Liver (tissue), 9 donors: ENCODE data around the gene SLAIN2. TPM values are rescaled to one million over a fixed set of nuclear protein-coding genes. Genes with fewer than 3 reads are reported as not detected.

ENCODE experiments used
- DNase-seq: peaks from one replicate; pipeline ENCODE4 v3.0.0-alpha.2; 2017; ENCODE audit warnings: low spot score
- H3K27ac ChIP-seq, 2 donors: one replicate each; pipeline ENCODE4 v1.7.0; 2013; ENCODE audit warnings: inconsistent platforms in 2 of 2, low read length in 2 of 2, control low read depth in 1 of 2, low read depth in 1 of 2, mild to moderate bottlenecking in 1 of 2
- H3K27me3 ChIP-seq, 4 donors: one replicate each; pipeline versions ENCODE4 v1.6.1 to v1.7.0; 2013; ENCODE audit warnings: low read length in 3 of 4, inconsistent platforms in 1 of 4, mild to moderate bottlenecking in 1 of 4, moderate library complexity in 1 of 4; ENCODE audit not compliant: control insufficient read depth in 4 of 4, insufficient read depth in 4 of 4
- H3K36me3 ChIP-seq, 4 donors: one replicate each; pipeline versions ENCODE4 v1.6.1 to v1.7.0; 2013; ENCODE audit warnings: low read length in 3 of 4, mild to moderate bottlenecking in 3 of 4, low read depth in 1 of 4, moderate library complexity in 1 of 4; ENCODE audit not compliant: control insufficient read depth in 4 of 4, insufficient read depth in 3 of 4
- H3K4me1 ChIP-seq, 4 donors: one replicate each; pipeline versions ENCODE4 v1.6.1 to v1.7.0; 2013; ENCODE audit warnings: low read length in 3 of 4, mild to moderate bottlenecking in 3 of 4, moderate library complexity in 1 of 4; ENCODE audit not compliant: control insufficient read depth in 4 of 4, insufficient read depth in 4 of 4
- H3K4me3 ChIP-seq, 3 donors: one replicate each; pipeline versions ENCODE4 v1.6.1 to v1.7.0; 2013; ENCODE audit warnings: low read length in 3 of 3, control low read depth in 1 of 3, low read depth in 1 of 3, mild to moderate bottlenecking in 1 of 3
- H3K9ac ChIP-seq, 2 donors: one replicate each; pipeline ENCODE4 v1.7.0; 2013; ENCODE audit warnings: low read length in 2 of 2, mild to moderate bottlenecking in 2 of 2, moderate library complexity in 2 of 2, control low read depth in 1 of 2, low read depth in 1 of 2
- H3K9me3 ChIP-seq, 4 donors: one replicate each; pipeline versions ENCODE4 v1.6.1 to v1.7.0; 2013; ENCODE audit warnings: low read length in 3 of 4; ENCODE audit not compliant: control insufficient read depth in 4 of 4
- EGR1 ChIP-seq, 2 donors: IDR thresholded peaks; 2 replicates each; pipeline ENCODE4 v1.6.1; 2016 to 2018; ENCODE audit warnings: antibody characterized with exemption in 2 of 2, low read depth in 2 of 2
- FOXA1 ChIP-seq: IDR thresholded peaks from 2 replicates; pipeline ENCODE4 v1.6.1; 2016; ENCODE audit warnings: antibody characterized with exemption
- GABPA ChIP-seq, 2 donors: IDR thresholded peaks in 1 of 2; conservative IDR thresholded peaks in 1 of 2; 2 replicates each; pipeline ENCODE4 v1.6.1; 2016; ENCODE audit warnings: antibody characterized with exemption in 2 of 2, mild to moderate bottlenecking in 1 of 2, moderate library complexity in 1 of 2
- HNF4A ChIP-seq, 2 donors: conservative IDR thresholded peaks; 2 replicates each; pipeline ENCODE4 v1.6.1; 2016; ENCODE audit warnings: antibody characterized with exemption in 2 of 2, mild to moderate bottlenecking in 2 of 2
- HNF4G ChIP-seq: IDR thresholded peaks from 2 replicates; pipeline ENCODE4 v1.6.1; 2016; ENCODE audit warnings: antibody characterized with exemption
- JUND ChIP-seq, 2 donors: IDR thresholded peaks; 2 replicates each; pipeline ENCODE4 v1.6.1; 2016; ENCODE audit warnings: antibody characterized with exemption in 2 of 2
- NR2F2 ChIP-seq: IDR thresholded peaks from 2 replicates; pipeline ENCODE4 v1.6.1; 2016; ENCODE audit warnings: antibody characterized with exemption
- RAD21 ChIP-seq, 2 donors: IDR thresholded peaks; 2 replicates each; pipeline ENCODE4 v1.6.1; 2016; ENCODE audit warnings: antibody characterized with exemption in 2 of 2, mild to moderate bottlenecking in 2 of 2
- RXRA ChIP-seq, 2 donors: IDR thresholded peaks; 2 replicates each; pipeline ENCODE4 v1.6.1; 2017 to 2018; ENCODE audit warnings: antibody characterized with exemption in 2 of 2, mild to moderate bottlenecking in 1 of 2
- SP1 ChIP-seq: IDR thresholded peaks from 2 replicates; pipeline ENCODE4 v1.6.1; 2018; ENCODE audit warnings: antibody characterized with exemption, mild to moderate bottlenecking
- TAF1 ChIP-seq: conservative IDR thresholded peaks from 2 replicates; pipeline ENCODE4 v1.6.1; 2016; ENCODE audit warnings: antibody characterized with exemption, mild to moderate bottlenecking
- YY1 ChIP-seq: IDR thresholded peaks from 2 replicates; pipeline ENCODE4 v1.6.1; 2016; ENCODE audit warnings: antibody characterized with exemption, mild to moderate bottlenecking
- WGBS: extraction: QIAGEN DNeasy Blood & Tissue Kit; methylation state at CpG from one replicate; pipeline ENCODE4 v1.1.7; 2013; 5-methylcytosine and 5-hydroxymethylcytosine counted together
- polyA plus RNA-seq, 2 donors: library from polyadenylated mRNA; stranded (reverse) in 1 of 2; unstranded in 1 of 2; fragments of 200-250 nt in 1 of 2; fragments of >200 nt in 1 of 2; fragmentation: Nextera tagmentation in 1 of 2; extraction: Ambion mirVana in 1 of 2; gene quantifications; one replicate each; pipeline versions ENCODE4 v1.2.1 to v1.2.3, GENCODE V29; 2013 to 2015
- total RNA-seq, 2 donors: library from RNA; depleted of rRNA; stranded (reverse); fragments of >200 nt; gene quantifications; one replicate each; pipeline ENCODE4 v1.2.3, GENCODE V29; 2014
- TF ChIP-seq, protein P1 (sequence below): IDR thresholded peaks from 2 replicates; pipeline ENCODE4 v1.6.1; 2016; ENCODE audit warnings: antibody characterized with exemption
- TF ChIP-seq, protein P2 (sequence below): IDR thresholded peaks from 2 replicates; pipeline ENCODE4 v1.6.1; 2016; ENCODE audit warnings: antibody characterized with exemption
- TF ChIP-seq, protein P3 (sequence below): fragments of 150-350 bp; IDR thresholded peaks from 2 replicates; pipeline ENCODE4 v1.5.1; 2017; ENCODE audit warnings: improper control_type of control experiment, low read depth, low read length; ENCODE audit not compliant: missing input control
- donor health status: healthy.
- donor health status: healthy.
- donor health status: healthy.
- donor health status: healthy.
- donor health status: healthy.

Gene SLAIN2
- total and polyA plus RNA-seq, 4 donors: 12.1 to 32.5 (median 16.6) TPM

- no peak overlapping the region for H3K4me3 ChIP-seq
- no peak for TF ChIP-seq HNF4A (conservative IDR thresholded peaks at IDR 0.05)
- no peak for TF ChIP-seq SP1
- no peak for TF ChIP-seq JUND (IDR thresholded peaks at IDR 0.05)
- TF ChIP-seq FOXA1: no peak
- no peak for TF ChIP-seq RAD21 (IDR thresholded peaks at IDR 0.05)
- no peak for TF ChIP-seq TAF1
- no peak for TF ChIP-seq NR2F2
- TF ChIP-seq YY1: no peak
- TF ChIP-seq, protein P1, sequence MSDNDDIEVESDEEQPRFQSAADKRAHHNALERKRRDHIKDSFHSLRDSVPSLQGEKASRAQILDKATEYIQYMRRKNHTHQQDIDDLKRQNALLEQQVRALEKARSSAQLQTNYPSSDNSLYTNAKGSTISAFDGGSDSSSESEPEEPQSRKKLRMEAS: no peak
- no peak for TF ChIP-seq GABPA (IDR thresholded peaks at IDR 0.05 in 1 of 2, conservative IDR thresholded peaks at IDR 0.05 in 1 of 2)
- TF ChIP-seq, protein P2, sequence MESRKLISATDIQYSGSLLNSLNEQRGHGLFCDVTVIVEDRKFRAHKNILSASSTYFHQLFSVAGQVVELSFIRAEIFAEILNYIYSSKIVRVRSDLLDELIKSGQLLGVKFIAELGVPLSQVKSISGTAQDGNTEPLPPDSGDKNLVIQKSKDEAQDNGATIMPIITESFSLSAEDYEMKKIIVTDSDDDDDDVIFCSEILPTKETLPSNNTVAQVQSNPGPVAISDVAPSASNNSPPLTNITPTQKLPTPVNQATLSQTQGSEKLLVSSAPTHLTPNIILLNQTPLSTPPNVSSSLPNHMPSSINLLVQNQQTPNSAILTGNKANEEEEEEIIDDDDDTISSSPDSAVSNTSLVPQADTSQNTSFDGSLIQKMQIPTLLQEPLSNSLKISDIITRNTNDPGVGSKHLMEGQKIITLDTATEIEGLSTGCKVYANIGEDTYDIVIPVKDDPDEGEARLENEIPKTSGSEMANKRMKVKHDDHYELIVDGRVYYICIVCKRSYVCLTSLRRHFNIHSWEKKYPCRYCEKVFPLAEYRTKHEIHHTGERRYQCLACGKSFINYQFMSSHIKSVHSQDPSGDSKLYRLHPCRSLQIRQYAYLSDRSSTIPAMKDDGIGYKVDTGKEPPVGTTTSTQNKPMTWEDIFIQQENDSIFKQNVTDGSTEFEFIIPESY: no peak
- TF ChIP-seq HNF4G: no peak
- no peak for TF ChIP-seq EGR1 (IDR thresholded peaks at IDR 0.05; ENCODE audit: low read depth in 2 of 2)
- H3K27ac ChIP-seq: no peak overlapping the region
- no peak overlapping the region for H3K9ac ChIP-seq
- no peaks in the 10 kb centered on the region for H3K36me3 ChIP-seq
- H3K4me1 ChIP-seq: peaks cover 0 to 11% (median 4%) of the 10 kb centered on the region in 4 donors
- DNase-seq: no peak
- no peaks in the 10 kb centered on the region for H3K27me3 ChIP-seq
- H3K9me3 ChIP-seq: no peaks in the 10 kb centered on the region
Observed at GRCh38 chr4:48337731-48338130, 3.6 kb upstream of the SLAIN2 start.

GRCh38 chr4:48339642-48340041 lies 1.7 kb upstream of the SLAIN2 start:
- H3K27ac ChIP-seq: peak overlapping the region in 1 of 2 donors; percentile 90
- no peak overlapping the region for H3K9ac ChIP-seq
- no peak for TF ChIP-seq HNF4G
- no peak for TF ChIP-seq SP1
- TF ChIP-seq EGR1 (IDR thresholded peaks at IDR 0.05; ENCODE audit: low read depth in 2 of 2): no peak
- TF ChIP-seq JUND (IDR thresholded peaks at IDR 0.05): no peak
- no peak for TF ChIP-seq RXRA (IDR thresholded peaks at IDR 0.05)
- TF ChIP-seq, protein P1: no peak
- TF ChIP-seq, protein P3, sequence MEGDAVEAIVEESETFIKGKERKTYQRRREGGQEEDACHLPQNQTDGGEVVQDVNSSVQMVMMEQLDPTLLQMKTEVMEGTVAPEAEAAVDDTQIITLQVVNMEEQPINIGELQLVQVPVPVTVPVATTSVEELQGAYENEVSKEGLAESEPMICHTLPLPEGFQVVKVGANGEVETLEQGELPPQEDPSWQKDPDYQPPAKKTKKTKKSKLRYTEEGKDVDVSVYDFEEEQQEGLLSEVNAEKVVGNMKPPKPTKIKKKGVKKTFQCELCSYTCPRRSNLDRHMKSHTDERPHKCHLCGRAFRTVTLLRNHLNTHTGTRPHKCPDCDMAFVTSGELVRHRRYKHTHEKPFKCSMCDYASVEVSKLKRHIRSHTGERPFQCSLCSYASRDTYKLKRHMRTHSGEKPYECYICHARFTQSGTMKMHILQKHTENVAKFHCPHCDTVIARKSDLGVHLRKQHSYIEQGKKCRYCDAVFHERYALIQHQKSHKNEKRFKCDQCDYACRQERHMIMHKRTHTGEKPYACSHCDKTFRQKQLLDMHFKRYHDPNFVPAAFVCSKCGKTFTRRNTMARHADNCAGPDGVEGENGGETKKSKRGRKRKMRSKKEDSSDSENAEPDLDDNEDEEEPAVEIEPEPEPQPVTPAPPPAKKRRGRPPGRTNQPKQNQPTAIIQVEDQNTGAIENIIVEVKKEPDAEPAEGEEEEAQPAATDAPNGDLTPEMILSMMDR: no peak
- no peak for TF ChIP-seq RAD21 (IDR thresholded peaks at IDR 0.05)
- TF ChIP-seq, protein P2: no peak
- DNase-seq: no peak
- 83% methylated on average over 7 of the region's 7 CpGs for WGBS
- no peaks in the 10 kb centered on the region for H3K27me3 ChIP-seq
- H3K9me3 ChIP-seq: no peaks in the 10 kb centered on the region
- peaks cover 0 to 31% (median 12%) of the 10 kb centered on the region in 4 donors for H3K4me1 ChIP-seq
- H3K36me3 ChIP-seq: no peaks in the 10 kb centered on the region
- no peak overlapping the region for H3K4me3 ChIP-seq
